ENCODE data around the gene CFAP20DC. TPM values are rescaled to one million over a fixed set of nuclear protein-coding genes. Genes with fewer than 3 reads are reported as not detected.

The CFAP20DC gene
- total and polyA plus RNA-seq, 2 of the 8 experiments (the other 6 are each of a cell fraction or from before 2014, with no cell fraction given), result 2.2 to 2.8 TPM

- no peak for TF ChIP-seq CHD7 (IDR thresholded peaks at IDR 0.05; ENCODE audit: insufficient replicate concordance, low read length)
- no peak for TF ChIP-seq KDM5A (IDR thresholded peaks at IDR 0.05; ENCODE audit: low read length)
- no peak for TF ChIP-seq CEBPB (IDR thresholded peaks at IDR 0.05; ENCODE audit: low read depth, low read length)
- no peak for TF ChIP-seq CTBP2 (IDR thresholded peaks at IDR 0.05; ENCODE audit: borderline replicate concordance, insufficient read depth, insufficient read length, low read length)
- TF ChIP-seq GABPA (IDR thresholded peaks at IDR 0.05; ENCODE audit: borderline replicate concordance, insufficient read depth, low read length), result no peak
- TF ChIP-seq SP2 (IDR thresholded peaks at IDR 0.05; ENCODE audit: low read length), result no peak
- TF ChIP-seq POLR2A (IDR thresholded peaks at IDR 0.05; ENCODE audit: control extremely low read depth in 1 of 2, low read depth in 2 of 2, low read length in 2 of 2), result no peak
Observed at GRCh38 chr3:59074764-59075163, 24.9 kb upstream of the CFAP20DC start (continued).

Measured in H1 (cell line).